Common myeloid progenitor, CD34-positive (primary cell): Measurements from ENCODE around the gene RNF182.

Experiments used
- CTCF ChIA-PET: fragments of 350-600 bp; sonication (Branson Sonifier 250); formaldehyde crosslinking; loops from one replicate; lab custom pipeline; 2021; ENCODE audit warnings: antibody characterized with exemption; lab: Charles Lee
- POLR2A ChIA-PET: fragments of 350-600 bp; sonication (Branson Sonifier 250); formaldehyde crosslinking; loops from one replicate; lab custom pipeline; 2021; ENCODE audit warnings: antibody characterized with exemption; lab: Charles Lee
- DNase-seq, 3 donors: peaks; one replicate each; pipeline versions ENCODE4 v3.0.0 to v3.0.0-alpha.2; 2013
- H3K27ac ChIP-seq, 2 experiments: 1 replicate in 1 of 2; 2 replicates in 1 of 2; pipeline ENCODE4 v1.7.0; 2013; ENCODE audit warnings: inconsistent platforms in 2 of 2, low read length in 2 of 2, mild to moderate bottlenecking in 2 of 2, low read depth in 1 of 2, moderate library complexity in 1 of 2; ENCODE audit not compliant: severe bottlenecking in 2 of 2, insufficient read depth in 1 of 2, poor library complexity in 1 of 2
- H3K27me3 ChIP-seq, 5 experiments: replicated peaks in 2 of 5; 1 replicate in 3 of 5; 2 replicates in 2 of 5; pipeline versions ENCODE4 v1.6.1 to v1.7.0; 2013; ENCODE audit warnings: low read length in 4 of 5, mild to moderate bottlenecking in 2 of 5, moderate library complexity in 2 of 5, inconsistent platforms in 1 of 5; ENCODE audit not compliant: insufficient read depth in 5 of 5, control insufficient read depth in 4 of 5
- H3K36me3 ChIP-seq, 4 experiments: 1 replicate in 2 of 4; 2 replicates in 2 of 4; pipeline versions ENCODE4 v1.6.1 to v1.7.0; 2013; ENCODE audit warnings: low read length in 3 of 4, control low read depth in 1 of 4, mild to moderate bottlenecking in 1 of 4; ENCODE audit not compliant: control insufficient read depth in 4 of 4, insufficient read depth in 4 of 4
- H3K4me1 ChIP-seq, 4 experiments: 1 replicate in 3 of 4; 2 replicates in 1 of 4; pipeline versions ENCODE4 v1.6.1 to v1.7.1; 2013; ENCODE audit warnings: low read length in 3 of 4, mild to moderate bottlenecking in 3 of 4, control low read depth in 1 of 4, inconsistent platforms in 1 of 4, moderate library complexity in 1 of 4; ENCODE audit not compliant: control insufficient read depth in 4 of 4, insufficient read depth in 4 of 4; ENCODE audit errors: control extremely low read depth in 1 of 4
- H3K4me3 ChIP-seq, 7 experiments: 1 replicate in 4 of 7; 2 replicates in 3 of 7; pipeline versions ENCODE4 v1.5.1 to v1.7.0; 2013; ENCODE audit warnings: mild to moderate bottlenecking in 7 of 7, low read length in 6 of 7, moderate library complexity in 6 of 7, inconsistent platforms in 2 of 7, low read depth in 2 of 7, control low read depth in 1 of 7; ENCODE audit not compliant: insufficient read depth in 4 of 7, control insufficient read depth in 1 of 7; ENCODE audit errors: extremely low read depth in 1 of 7
- H3K9me3 ChIP-seq, 5 experiments: 1 replicate in 4 of 5; 2 replicates in 1 of 5; pipeline versions ENCODE4 v1.6.1 to v1.7.1; 2013; ENCODE audit warnings: low read length in 4 of 5, mild to moderate bottlenecking in 2 of 5, inconsistent platforms in 1 of 5, low read depth in 1 of 5, moderate library complexity in 1 of 5; ENCODE audit not compliant: control insufficient read depth in 4 of 5, insufficient read depth in 2 of 5; ENCODE audit errors: control extremely low read depth in 1 of 5
- WGBS: methylation state at CpG from one replicate; pipeline ENCODE4 v1.1.5; 2013; ENCODE audit not compliant: insufficient coverage; 5-methylcytosine and 5-hydroxymethylcytosine counted together

RNF182 gene

GRCh38 chr6:13987400-13987865 lies 62.7 kb downstream of the RNF182 start:
- H3K4me3 ChIP-seq: no peak overlapping the region
- no peaks in the 10 kb centered on the region for H3K36me3 ChIP-seq
- no peaks in the 10 kb centered on the region for H3K9me3 ChIP-seq
- peaks cover 0 to 2% (median 0%) of the 10 kb centered on the region in 5 experiments for H3K27me3 ChIP-seq
- H3K27ac ChIP-seq: no peak overlapping the region
- H3K4me1 ChIP-seq: peaks cover 0 to 3% (median 1%) of the 10 kb centered on the region in 4 experiments
- ChIA-PET CTCF (interaction anchor here (0.6 to 1.6 kb wide), 3 partner anchors 9 to 1594 kb away, joined by 3 to 4 read pairs (median 3); no protein-coding TSS in a partner anchor), POLR2A (no interaction called here)
- DNase-seq: no peak
- WGBS: 92% methylated on average over 8 of the region's 11 CpGs

- POLR2A ChIA-PET: no interaction called here
- CTCF ChIA-PET: interaction anchor here (1.6 kb wide), 1 partner anchor 46 kb away, joined by 4 read pairs; no protein-coding TSS in a partner anchor
- Histone ChIP-seq H3K27me3 (peaks cover 0 to under 1% (median 0%) of the 10 kb centered on the region in 5 experiments), H3K4me3 (no peak overlapping the region), H3K36me3 (no peaks in the 10 kb centered on the region), H3K4me1 (peaks cover 0 to 3% (median 1%) of the 10 kb centered on the region in 4 experiments), H3K9me3 (no peaks in the 10 kb centered on the region), H3K27ac (no peak overlapping the region)
- 98% methylated on average over 4 of the region's 5 CpGs for WGBS
- DNase-seq: no peak
These were observed 63.4 kb downstream of the RNF182 start for GRCh38 chr6:13988049-13988738.

GRCh38 chr6:13988908-13989307 lies 64.2 kb downstream of the RNF182 start:
- H3K9me3 ChIP-seq: no peaks in the 10 kb centered on the region
- DNase-seq: no peak
- no peaks in the 10 kb centered on the region for H3K36me3 ChIP-seq
- ChIA-PET CTCF (interaction anchor here (0.8 kb wide), 1 partner anchor 52 kb away, joined by 3 read pairs; no protein-coding TSS in a partner anchor), POLR2A (interaction anchor here (0.7 kb wide), 1 partner anchor 20 kb away, joined by 3 read pairs; no protein-coding TSS in a partner anchor)
- H3K4me1 ChIP-seq: peaks cover 0 to 3% (median 1%) of the 10 kb centered on the region in 4 experiments
- 83% methylated on average over 1 of the region's 2 CpGs for WGBS
- no peak overlapping the region for H3K27ac ChIP-seq
- H3K27me3 ChIP-seq: no peaks in the 10 kb centered on the region
- H3K4me3 ChIP-seq: no peak overlapping the region

- 95% methylated on average over 7 of the region's 7 CpGs for WGBS
- Histone ChIP-seq H3K27ac (no peak overlapping the region), H3K36me3 (no peaks in the 10 kb centered on the region), H3K9me3 (no peaks in the 10 kb centered on the region), H3K27me3 (no peaks in the 10 kb centered on the region), H3K4me3 (no peak overlapping the region), H3K4me1 (peaks cover 0 to 3% (median 1%) of the 10 kb centered on the region in 4 experiments)
- ChIA-PET POLR2A (interaction anchor here (0.7 kb wide), 1 partner anchor 19 kb away, joined by 3 read pairs; no protein-coding TSS in a partner anchor), CTCF (interaction anchor here (0.8 kb wide), 1 partner anchor 51 kb away, joined by 3 read pairs; no protein-coding TSS in a partner anchor)
- DNase-seq: no peak
These were observed 64.9 kb downstream of the RNF182 start for GRCh38 chr6:13989496-13990144.

- CTCF ChIA-PET: no interaction called here
- no peaks in the 10 kb centered on the region for H3K27me3 ChIP-seq
- H3K36me3 ChIP-seq: no peaks in the 10 kb centered on the region
- no CpG with 5 or more reads among the region's 3 CpGs for WGBS
- POLR2A ChIA-PET: no interaction called here
- no peaks in the 10 kb centered on the region for H3K4me1 ChIP-seq
- H3K9me3 ChIP-seq: no peaks in the 10 kb centered on the region
- H3K27ac ChIP-seq: no peak overlapping the region
- no peak for DNase-seq
- no peak overlapping the region for H3K4me3 ChIP-seq
These were observed 66.0 kb downstream of the RNF182 start for GRCh38 chr6:13990796-13991195.

- Histone ChIP-seq H3K4me3 (no peak overlapping the region), H3K27me3 (no peaks in the 10 kb centered on the region), H3K27ac (no peak overlapping the region), H3K9me3 (no peaks in the 10 kb centered on the region), H3K4me1 (no peaks in the 10 kb centered on the region), H3K36me3 (no peaks in the 10 kb centered on the region)
- WGBS: 100% methylated on average over 3 of the region's 6 CpGs
- DNase-seq: no peak
- ChIA-PET CTCF (no interaction called here), POLR2A (no interaction called here)
These were observed 66.6 kb downstream of the RNF182 start for GRCh38 chr6:13991393-13991792.
